ENCODE data around the gene RNPEPL1.

RNPEPL1 gene

GRCh38 chr2:240596491-240596931, 28.2 kb downstream of the RNPEPL1 start:
- no peak for TF ChIP-seq CTCF (IDR thresholded peaks at IDR 0.05)

GRCh38 chr2:240597054-240597418, 28.8 kb downstream of the RNPEPL1 start:
- TF ChIP-seq CTCF (IDR thresholded peaks at IDR 0.05), result no peak

GRCh38 chr2:240597419-240598181, 29.3 kb downstream of the RNPEPL1 start:
- TF ChIP-seq CTCF (IDR thresholded peaks at IDR 0.05), result no peak

GRCh38 chr2:240598311-240598911, 30.1 kb downstream of the RNPEPL1 start:
- TF ChIP-seq CTCF (IDR thresholded peaks at IDR 0.05), result no peak

GRCh38 chr2:240599141-240599583, 30.9 kb downstream of the RNPEPL1 start:
- no peak for TF ChIP-seq CTCF (IDR thresholded peaks at IDR 0.05)

GRCh38 chr2:240600451-240600961, 32.2 kb downstream of the RNPEPL1 start:
- TF ChIP-seq CTCF (IDR thresholded peaks at IDR 0.05), result no peak

GRCh38 chr2:240601061-240601830, 33.0 kb downstream of the RNPEPL1 start:
- no peak for TF ChIP-seq CTCF (IDR thresholded peaks at IDR 0.05)

Data from LNCAP (cell line).